HepG2 (cell line): Measurements from ENCODE around the gene LITAFD. TPM values are rescaled to one million over a fixed set of nuclear protein-coding genes. Genes with fewer than 3 reads are reported as not detected.

Experiments
- ATAC-seq: fragments of 200-7000 bp; cut with Tn5 transposase; 3 replicates; pipeline ENCODE4 v1.9.1; 2020; ENCODE audit warnings: mild to moderate bottlenecking, moderate library complexity
- BruUV-seq: library from RNA; stranded (reverse); fragments of 400-500 nt; replicated peaks from 2 replicates; lab custom pipeline; 2021; lab: Mats Ljungman, UMichigan
- CTCF ChIA-PET: fragments of 300-600 bp; formaldehyde crosslinking; extraction: SDS; loops from one replicate; lab custom pipeline; 2021; ENCODE audit warnings: low total read pairs, inconsistent platforms, low intra/inter-chr PET ratio; lab: Yijun Ruan, JAX
- POLR2A ChIA-PET: fragments of 350-600 bp; sonication (Branson Sonifier 250); formaldehyde crosslinking; loops from one replicate; lab custom pipeline; 2020; ENCODE audit warnings: antibody characterized with exemption, inconsistent platforms; lab: Yijun Ruan, JAX
- DNase-seq: peaks from one replicate; pipeline ENCODE4 v3.0.0-alpha.2; 2015; ENCODE audit warnings: low spot score
- FAIRE-seq: peaks from 3 replicates; lab custom pipeline; 2011; peaks lifted over from hg19 to GRCh38; lab: Jason Lieb, UNC
- H2AFZ ChIP-seq: one replicate; pipeline ENCODE4 v1.6.1; 2011; ENCODE audit warnings: low read length, inconsistent platforms
- H3K27ac ChIP-seq: fragments of 300-600 bp; 3 replicates; pipeline ENCODE4 v1.8.0; 2011; ENCODE audit warnings: mixed run types, mild to moderate bottlenecking, mixed read lengths, low read length, inconsistent platforms; ENCODE audit not compliant: insufficient read depth; ENCODE audit errors: extremely low read length
- H3K27me3 ChIP-seq, 2 experiments: fragments of 200-600 bp in 1 of 2; 2 replicates in 1 of 2; 3 replicates in 1 of 2; pipeline versions ENCODE4 v1.6.0 to v1.8.0; 2011; ENCODE audit warnings: low read length in 2 of 2, mild to moderate bottlenecking in 2 of 2, moderate library complexity in 2 of 2, inconsistent platforms in 1 of 2; ENCODE audit not compliant: insufficient read depth in 2 of 2, control insufficient read depth in 1 of 2
- H3K36me3 ChIP-seq, 2 experiments: fragments of 200-600 bp in 1 of 2; replicated peaks in 1 of 2; 2 replicates in 1 of 2; 3 replicates in 1 of 2; pipeline versions ENCODE4 v1.5.1 to v1.8.0; 2011; ENCODE audit warnings: low read length in 2 of 2, inconsistent platforms in 1 of 2; ENCODE audit not compliant: insufficient read depth in 2 of 2, control insufficient read depth in 1 of 2
- H3K4me1 ChIP-seq: 2 replicates; pipeline ENCODE4 v1.5.1; 2012; ENCODE audit warnings: low read length, inconsistent platforms; ENCODE audit not compliant: insufficient read depth
- H3K4me2 ChIP-seq: 2 replicates; pipeline ENCODE4 v1.6.0; 2011; ENCODE audit warnings: low read depth, low read length, inconsistent platforms
- H3K4me3 ChIP-seq, 3 experiments: fragments of 200-600 bp in 1 of 3; sonication (generic), shearing (Covaris generic) in 1 of 3; replicated peaks in 1 of 3; 2 replicates each; pipeline ENCODE4 v1.5.1; 2011 to 2016; ENCODE audit warnings: low read length in 3 of 3, inconsistent platforms in 2 of 3, low read depth in 2 of 3, mild to moderate bottlenecking in 2 of 3, control low read depth in 1 of 3, mixed read lengths in 1 of 3; ENCODE audit not compliant: insufficient read depth in 1 of 3
- H3K79me2 ChIP-seq: one replicate; pipeline ENCODE4 v1.6.1; 2011; ENCODE audit warnings: low read length, inconsistent platforms; ENCODE audit not compliant: insufficient read depth
- H3K9ac ChIP-seq: 2 replicates; pipeline ENCODE4 v1.6.0; 2011; ENCODE audit warnings: mild to moderate bottlenecking, low read depth, low read length, inconsistent platforms; ENCODE audit not compliant: insufficient read depth
- H3K9me3 ChIP-seq: 2 replicates; pipeline ENCODE4 v1.5.1; 2012; ENCODE audit warnings: mild to moderate bottlenecking, low read length
- H4K20me1 ChIP-seq: 2 replicates; pipeline ENCODE4 v1.6.0; 2011; ENCODE audit warnings: inconsistent platforms, mild to moderate bottlenecking, low read length, moderate library complexity; ENCODE audit not compliant: insufficient read depth
- DMAP1 ChIP-seq: IDR thresholded peaks from 2 replicates; pipeline ENCODE4 v1.6.1; 2016
- FLYWCH1 ChIP-seq: sonication (generic); formaldehyde crosslinking; IDR thresholded peaks from 2 replicates; pipeline ENCODE4 v1.8.1; 2023; ENCODE audit warnings: mild to moderate bottlenecking, missing genetic modification reagents
- KDM5B ChIP-seq: sonication (generic); formaldehyde crosslinking; IDR thresholded peaks from 2 replicates; pipeline ENCODE4 v1.4.0; 2020; ENCODE audit warnings: missing genetic modification reagents, mild to moderate bottlenecking, borderline replicate concordance
- MEIS1 ChIP-seq: sonication (generic); formaldehyde crosslinking; IDR thresholded peaks from 2 replicates; pipeline ENCODE4 v1.9.0; 2021; ENCODE audit warnings: mild to moderate bottlenecking, missing genetic modification reagents, moderate library complexity, borderline replicate concordance
- POLR2A ChIP-seq, 2 experiments: IDR thresholded peaks; 2 replicates each; pipeline ENCODE4 v1.6.1; 2011; ENCODE audit warnings: low read depth in 2 of 2, low read length in 2 of 2, mild to moderate bottlenecking in 1 of 2, moderate library complexity in 1 of 2; ENCODE audit not compliant: insufficient read depth in 1 of 2
- POLR2G ChIP-seq: fragments of 200-400 bp; formaldehyde crosslinking; IDR thresholded peaks from 2 replicates; pipeline ENCODE4 v1.6.1; 2018; ENCODE audit warnings: mild to moderate bottlenecking, low read depth, low read length, moderate library complexity
- RFX5 ChIP-seq: IDR thresholded peaks from 2 replicates; pipeline ENCODE4 v1.6.1; 2011; ENCODE audit warnings: low read depth, low read length, improper control_type of control experiment
- SALL2 ChIP-seq: sonication (generic); formaldehyde crosslinking; IDR thresholded peaks from 2 replicates; pipeline ENCODE4 v1.8.1; 2023; ENCODE audit warnings: mild to moderate bottlenecking, missing genetic modification reagents, inconsistent platforms
- SMC3 ChIP-seq: IDR thresholded peaks from 2 replicates; pipeline ENCODE4 v1.6.1; 2011; ENCODE audit warnings: low read length, improper control_type of control experiment
- ZBTB44 ChIP-seq: sonication (generic); formaldehyde crosslinking; IDR thresholded peaks from 2 replicates; pipeline ENCODE4 v1.4.0; 2020; ENCODE audit warnings: missing genetic modification reagents
- ZFP41 ChIP-seq: sonication (generic); formaldehyde crosslinking; IDR thresholded peaks from 2 replicates; pipeline ENCODE4 v1.4.0; 2020; ENCODE audit warnings: mild to moderate bottlenecking, missing genetic modification reagents, borderline replicate concordance
- ZFX ChIP-seq: sonication (generic); formaldehyde crosslinking; IDR thresholded peaks from 2 replicates; pipeline ENCODE4 v1.4.0; 2020; ENCODE audit warnings: mild to moderate bottlenecking, low read depth, missing genetic modification reagents, moderate library complexity
- ZNF768 ChIP-seq: sonication (generic); formaldehyde crosslinking; IDR thresholded peaks from 2 replicates; pipeline ENCODE4 v1.4.0; 2020; ENCODE audit warnings: missing genetic modification reagents
- ZNF83 ChIP-seq: sonication (generic); formaldehyde crosslinking; IDR thresholded peaks from 2 replicates; pipeline ENCODE4 v1.4.0; 2020; ENCODE audit warnings: missing genetic modification reagents, mild to moderate bottlenecking, borderline replicate concordance
- ZNF883 ChIP-seq: sonication (generic); formaldehyde crosslinking; IDR thresholded peaks from 2 replicates; pipeline ENCODE4 v1.5.1; 2020; ENCODE audit warnings: mild to moderate bottlenecking, missing genetic modification reagents; ENCODE audit errors: not compliant biosample characterization
- WGBS: methylation state at CpG from one replicate; pipeline ENCODE4 v1.1.6; 2017; ENCODE audit warnings: low lambda C conversion rate; 5-methylcytosine and 5-hydroxymethylcytosine counted together
- in situ Hi-C: cut with HindIII; loops from 2 replicates; pipeline ENCODE4 v1.10.0; 2017; ENCODE audit warnings: low pct_unique_long_range_greater_than_20kb; ENCODE audit not compliant: extremely low pct_ligation_motif_present
- intact Hi-C: fragments of 100-400 bp; cut with micrococcal nuclease; formaldehyde crosslinking; loops from one replicate; pipeline ENCODE4 v1.10.0; 2022; ENCODE audit not compliant: unreplicated experiment
- polyA plus RNA-seq, 8 experiments: library from polyadenylated mRNA; depleted of rRNA in 3 of 8; stranded (reverse) in 7 of 8; unstranded in 1 of 8; fragments of >200 nt; fragmentation: Illumina TruSeq in 4 of 8; extraction: Trizol in 4 of 8; gene quantifications; 2 replicates each; pipeline versions ENCODE4 v1.2.1 to v1.2.3, GENCODE V29; 2011 to 2016; ENCODE audit warnings: low read depth in 4 of 8, missing spikeins in 1 of 8, mixed read lengths in 1 of 8; ENCODE audit not compliant: insufficient read depth in 1 of 8
- total RNA-seq, 5 experiments: library from RNA; depleted of rRNA; stranded (reverse); fragments of >200 nt; fragmentation: Illumina TruSeq; extraction: Trizol; gene quantifications; 2 replicates each; pipeline ENCODE4 v1.2.3, GENCODE V29; 2016; ENCODE audit warnings: low read depth in 1 of 5
- TF ChIP-seq, protein P1 (sequence below): sonication (generic); formaldehyde crosslinking; IDR thresholded peaks from 2 replicates; pipeline ENCODE4 v1.4.0; 2020; ENCODE audit warnings: missing genetic modification reagents, borderline replicate concordance
- TF ChIP-seq, protein P2 (sequence below): sonication (generic); formaldehyde crosslinking; IDR thresholded peaks from 2 replicates; pipeline ENCODE4 v1.5.1; 2020; ENCODE audit warnings: mild to moderate bottlenecking, missing genetic modification reagents, moderate library complexity

LITAFD gene
- total and polyA plus RNA-seq, 2 of the 13 experiments (the other 11 are each of a cell fraction or from before 2014, with no cell fraction given), result not detected

- TF ChIP-seq ZBTB44 (CRISPR knock-in tag), result no peak
Observed at GRCh38 chr16:8852534-8852933, 29.6 kb upstream of the LITAFD start (continued).

DNA sequence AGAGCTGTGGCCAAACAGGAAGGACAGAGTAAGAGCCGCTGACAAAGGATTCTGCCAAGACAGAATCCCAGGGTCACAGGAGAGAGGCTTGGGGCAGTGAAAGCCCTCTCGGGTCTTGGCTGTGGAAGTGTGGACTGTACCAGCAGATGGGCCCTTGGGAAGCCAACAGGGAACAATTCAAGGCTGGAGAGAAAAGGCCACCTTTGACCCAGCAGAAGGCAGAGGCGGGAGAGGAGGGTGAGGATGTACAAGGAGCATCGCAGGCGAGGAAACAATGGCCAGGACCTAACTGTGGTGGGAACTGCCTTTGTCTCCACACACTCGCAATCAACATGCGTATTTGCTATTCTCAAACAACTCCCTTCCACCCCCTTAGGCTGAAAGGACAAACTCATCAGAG is 29.0 kb upstream of the LITAFD start:
- no peak overlapping the region for H3K9ac ChIP-seq
- TSS peak; percentile 32 for BruUV-seq
- peaks cover 31% of the 10 kb centered on the region for H3K4me1 ChIP-seq
- intact Hi-C loops (loop anchor here (5.0 kb wide), 1 partner anchor 191 kb away; no protein-coding TSS in a partner anchor), in situ Hi-C loops (no loop called here)
- no peaks in the 10 kb centered on the region for H3K27me3 ChIP-seq
- 96% methylated on average over 7 of the region's 7 CpGs for WGBS
- H3K79me2 ChIP-seq, result no peaks in the 10 kb centered on the region
- H3K27ac ChIP-seq, result no peak overlapping the region
- no peak overlapping the region for H3K4me2 ChIP-seq
- no peak for ATAC-seq
- H4K20me1 ChIP-seq, result peaks cover 52% of the 10 kb centered on the region
- peaks cover 60 to 90% of the 10 kb centered on the region in 2 experiments for H3K36me3 ChIP-seq
- H2AFZ ChIP-seq, result no peak overlapping the region
- POLR2A ChIA-PET, result interaction anchor here (0.8 to 7.5 kb wide), 4 partner anchors 7 to 27 kb away, joined by 3 to 105 read pairs (median 8); partner anchors contain the start of gene CARHSP1
- CTCF ChIA-PET, result no interaction called here
- no peak for DNase-seq
- H3K9me3 ChIP-seq, result no peaks in the 10 kb centered on the region
- no peak for FAIRE-seq
- no peak overlapping the region for H3K4me3 ChIP-seq
- peak; percentile 30 to 70; a peak in 2 of 4 replicates for TF ChIP-seq POLR2A (IDR thresholded peaks at IDR 0.05; ENCODE audit: insufficient read depth in 1 of 2, low read depth in 2 of 2, low read length in 2 of 2)
- TF ChIP-seq ZNF768 (CRISPR knock-in tag), result no peak
- TF ChIP-seq RFX5, result no peak
- no peak for TF ChIP-seq DMAP1
- TF ChIP-seq, protein P1, sequence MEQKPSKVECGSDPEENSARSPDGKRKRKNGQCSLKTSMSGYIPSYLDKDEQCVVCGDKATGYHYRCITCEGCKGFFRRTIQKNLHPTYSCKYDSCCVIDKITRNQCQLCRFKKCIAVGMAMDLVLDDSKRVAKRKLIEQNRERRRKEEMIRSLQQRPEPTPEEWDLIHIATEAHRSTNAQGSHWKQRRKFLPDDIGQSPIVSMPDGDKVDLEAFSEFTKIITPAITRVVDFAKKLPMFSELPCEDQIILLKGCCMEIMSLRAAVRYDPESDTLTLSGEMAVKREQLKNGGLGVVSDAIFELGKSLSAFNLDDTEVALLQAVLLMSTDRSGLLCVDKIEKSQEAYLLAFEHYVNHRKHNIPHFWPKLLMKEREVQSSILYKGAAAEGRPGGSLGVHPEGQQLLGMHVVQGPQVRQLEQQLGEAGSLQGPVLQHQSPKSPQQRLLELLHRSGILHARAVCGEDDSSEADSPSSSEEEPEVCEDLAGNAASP (CRISPR knock-in tag), result no peak
- peak; percentile 11 for TF ChIP-seq POLR2G
- TF ChIP-seq MEIS1 (CRISPR knock-in tag), result no peak
- TF ChIP-seq, protein P2, sequence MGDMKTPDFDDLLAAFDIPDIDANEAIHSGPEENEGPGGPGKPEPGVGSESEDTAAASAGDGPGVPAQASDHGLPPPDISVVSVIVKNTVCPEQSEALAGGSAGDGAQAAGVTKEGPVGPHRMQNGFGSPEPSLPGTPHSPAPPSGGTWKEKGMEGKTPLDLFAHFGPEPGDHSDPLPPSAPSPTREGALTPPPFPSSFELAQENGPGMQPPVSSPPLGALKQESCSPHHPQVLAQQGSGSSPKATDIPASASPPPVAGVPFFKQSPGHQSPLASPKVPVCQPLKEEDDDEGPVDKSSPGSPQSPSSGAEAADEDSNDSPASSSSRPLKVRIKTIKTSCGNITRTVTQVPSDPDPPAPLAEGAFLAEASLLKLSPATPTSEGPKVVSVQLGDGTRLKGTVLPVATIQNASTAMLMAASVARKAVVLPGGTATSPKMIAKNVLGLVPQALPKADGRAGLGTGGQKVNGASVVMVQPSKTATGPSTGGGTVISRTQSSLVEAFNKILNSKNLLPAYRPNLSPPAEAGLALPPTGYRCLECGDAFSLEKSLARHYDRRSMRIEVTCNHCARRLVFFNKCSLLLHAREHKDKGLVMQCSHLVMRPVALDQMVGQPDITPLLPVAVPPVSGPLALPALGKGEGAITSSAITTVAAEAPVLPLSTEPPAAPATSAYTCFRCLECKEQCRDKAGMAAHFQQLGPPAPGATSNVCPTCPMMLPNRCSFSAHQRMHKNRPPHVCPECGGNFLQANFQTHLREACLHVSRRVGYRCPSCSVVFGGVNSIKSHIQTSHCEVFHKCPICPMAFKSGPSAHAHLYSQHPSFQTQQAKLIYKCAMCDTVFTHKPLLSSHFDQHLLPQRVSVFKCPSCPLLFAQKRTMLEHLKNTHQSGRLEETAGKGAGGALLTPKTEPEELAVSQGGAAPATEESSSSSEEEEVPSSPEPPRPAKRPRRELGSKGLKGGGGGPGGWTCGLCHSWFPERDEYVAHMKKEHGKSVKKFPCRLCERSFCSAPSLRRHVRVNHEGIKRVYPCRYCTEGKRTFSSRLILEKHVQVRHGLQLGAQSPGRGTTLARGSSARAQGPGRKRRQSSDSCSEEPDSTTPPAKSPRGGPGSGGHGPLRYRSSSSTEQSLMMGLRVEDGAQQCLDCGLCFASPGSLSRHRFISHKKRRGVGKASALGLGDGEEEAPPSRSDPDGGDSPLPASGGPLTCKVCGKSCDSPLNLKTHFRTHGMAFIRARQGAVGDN (CRISPR knock-in tag), result peak; percentile 24; the same call in 1 of the 2 replicates
- TF ChIP-seq KDM5B (CRISPR knock-in tag), result 0 out of 2 replicates have a peak, but pooled peaks have one; percentile 18
- no peak for TF ChIP-seq ZFX (CRISPR knock-in tag)
- TF ChIP-seq ZNF883, result peak; percentile 62
- TF ChIP-seq ZFP41 (CRISPR knock-in tag), result no peak
- TF ChIP-seq FLYWCH1 (CRISPR knock-in tag), result no peak
- no peak for TF ChIP-seq SALL2 (CRISPR knock-in tag)
- no peak for TF ChIP-seq SMC3
- peak; percentile 7; the same call in 1 of the 2 replicates for TF ChIP-seq ZNF83
